RWPE1 (cell line): ENCODE measurements around the gene HIRA.

Experiments used
- CTCF ChIA-PET: fragments of 350-600 bp; sonication (Branson Sonifier 250); formaldehyde crosslinking; extraction: SDS; loops from one replicate; lab custom pipeline; 2021; lab: Yijun Ruan, JAX
- POLR2A ChIA-PET: fragments of 400-600 bp; formaldehyde crosslinking; extraction: SDS; loops from one replicate; lab custom pipeline; 2020; ENCODE audit warnings: antibody characterized with exemption; ENCODE audit not compliant: low non-redundant PET; lab: Yijun Ruan, JAX
- DNase-seq: peaks from one replicate; pipeline ENCODE4 v3.0.0; 2012; ENCODE audit warnings: low spot score
- H3K27ac ChIP-seq: fragments of 450-650 bp; 2 replicates; pipeline ENCODE4 v1.5.1; 2017
- TF ChIP-seq, protein P1 (sequence below): fragments of 450-650 bp; conservative IDR thresholded peaks from 2 replicates; pipeline ENCODE4 v1.5.1; 2017; ENCODE audit warnings: low read depth, mild to moderate bottlenecking

The HIRA gene

DNA sequence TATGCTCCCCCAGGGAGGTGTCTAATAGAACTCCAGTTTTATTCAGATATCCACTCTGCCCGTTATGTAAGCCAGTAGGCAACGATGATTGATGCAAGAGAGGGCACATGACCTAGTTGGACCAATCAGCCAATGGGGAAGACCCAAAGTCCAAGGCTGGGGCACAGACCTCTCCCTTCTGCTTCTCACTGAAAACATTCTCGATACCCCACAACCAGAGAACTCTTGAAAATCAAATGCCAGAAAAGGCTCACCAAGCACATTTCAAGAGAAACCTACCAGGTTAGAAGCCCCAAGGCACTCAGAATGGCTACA lies 7.4 kb downstream of the HIRA start:
- TF ChIP-seq, protein P1, sequence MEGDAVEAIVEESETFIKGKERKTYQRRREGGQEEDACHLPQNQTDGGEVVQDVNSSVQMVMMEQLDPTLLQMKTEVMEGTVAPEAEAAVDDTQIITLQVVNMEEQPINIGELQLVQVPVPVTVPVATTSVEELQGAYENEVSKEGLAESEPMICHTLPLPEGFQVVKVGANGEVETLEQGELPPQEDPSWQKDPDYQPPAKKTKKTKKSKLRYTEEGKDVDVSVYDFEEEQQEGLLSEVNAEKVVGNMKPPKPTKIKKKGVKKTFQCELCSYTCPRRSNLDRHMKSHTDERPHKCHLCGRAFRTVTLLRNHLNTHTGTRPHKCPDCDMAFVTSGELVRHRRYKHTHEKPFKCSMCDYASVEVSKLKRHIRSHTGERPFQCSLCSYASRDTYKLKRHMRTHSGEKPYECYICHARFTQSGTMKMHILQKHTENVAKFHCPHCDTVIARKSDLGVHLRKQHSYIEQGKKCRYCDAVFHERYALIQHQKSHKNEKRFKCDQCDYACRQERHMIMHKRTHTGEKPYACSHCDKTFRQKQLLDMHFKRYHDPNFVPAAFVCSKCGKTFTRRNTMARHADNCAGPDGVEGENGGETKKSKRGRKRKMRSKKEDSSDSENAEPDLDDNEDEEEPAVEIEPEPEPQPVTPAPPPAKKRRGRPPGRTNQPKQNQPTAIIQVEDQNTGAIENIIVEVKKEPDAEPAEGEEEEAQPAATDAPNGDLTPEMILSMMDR: no peak
- H3K27ac ChIP-seq: no peak overlapping the region
- CTCF ChIA-PET: interaction anchor here (0.7 kb wide), 1 partner anchor 230 kb away, joined by 3 read pairs; no protein-coding TSS in a partner anchor
- DNase-seq: no peak
- POLR2A ChIA-PET: no interaction called here

DNA sequence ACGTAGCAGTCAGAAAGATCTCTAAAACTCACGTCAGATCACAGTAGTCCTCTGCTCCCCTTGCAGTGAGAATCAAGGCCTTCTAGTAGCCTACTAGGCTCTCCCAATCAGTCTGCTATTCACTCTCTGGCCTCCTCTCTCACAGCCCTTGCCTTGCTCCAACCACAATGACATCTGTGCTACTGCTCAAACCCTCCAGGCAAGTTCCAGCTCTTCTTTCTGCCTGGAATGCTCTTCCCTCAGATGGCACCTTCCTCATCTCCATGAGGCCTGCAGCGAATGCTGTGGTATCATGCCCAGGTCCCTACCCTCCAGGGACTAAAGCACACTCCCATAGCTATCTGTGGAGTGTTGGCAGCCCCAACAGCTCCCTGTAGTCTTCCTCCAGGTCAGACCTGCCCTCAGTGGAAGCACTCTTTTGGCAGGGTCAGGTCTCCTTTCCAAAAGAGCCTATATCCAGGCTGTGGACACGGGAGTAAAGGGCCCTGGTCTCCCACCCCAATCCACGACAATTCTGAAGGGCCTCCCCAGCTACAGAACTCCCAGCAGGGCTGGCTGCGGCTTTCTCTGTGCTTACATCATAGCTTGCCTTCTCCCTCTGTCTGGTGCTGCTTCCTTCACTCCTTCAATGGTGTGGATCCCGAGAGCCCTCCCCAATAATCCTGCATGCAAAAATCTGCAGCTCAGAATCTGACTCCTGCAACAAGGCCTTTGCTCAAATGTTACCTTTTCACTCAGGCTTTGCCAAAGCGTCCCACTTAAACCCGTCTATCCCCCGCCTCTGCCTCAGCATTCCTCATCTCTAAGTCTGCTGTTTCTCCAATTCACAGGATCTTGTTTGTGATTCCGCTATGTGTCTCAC lies 8.9 kb downstream of the HIRA start:
- peak overlapping the region; percentile 24; the same call in 1 of the 2 replicates for H3K27ac ChIP-seq
- CTCF ChIA-PET: no interaction called here
- POLR2A ChIA-PET: no interaction called here
- TF ChIP-seq, protein P1: no peak
- DNase-seq: no peak

- no peak for DNase-seq
- TF ChIP-seq, protein P1: no peak
- ChIA-PET POLR2A (no interaction called here), CTCF (no interaction called here)
- no peak overlapping the region for H3K27ac ChIP-seq
Measured at GRCh38 chr22:19420321-19420720, 11.2 kb downstream of the HIRA start.

- TF ChIP-seq, protein P1: no peak
- POLR2A ChIA-PET: no interaction called here
- H3K27ac ChIP-seq: no peak overlapping the region
- no peak for DNase-seq
- CTCF ChIA-PET: no interaction called here
Measured at GRCh38 chr22:19419464-19420178, 11.9 kb downstream of the HIRA start.

- no peak for DNase-seq
- TF ChIP-seq, protein P1: no peak
- POLR2A ChIA-PET: no interaction called here
- CTCF ChIA-PET: no interaction called here
- no peak overlapping the region for H3K27ac ChIP-seq
Measured at GRCh38 chr22:19419086-19419463, 12.5 kb downstream of the HIRA start.

- POLR2A ChIA-PET: no interaction called here
- no peak overlapping the region for H3K27ac ChIP-seq
- no peak for DNase-seq
- CTCF ChIA-PET: no interaction called here
- TF ChIP-seq, protein P1: no peak
Measured at GRCh38 chr22:19412923-19413322, 18.6 kb downstream of the HIRA start.
